OCI-M1 (cell line): Measurements from ENCODE around the gene IGLON5.
A peak's percentile ranks its signal among the peaks of the same experiment; 100 is the strongest.

ENCODE experiments used
- DNase-seq: peaks from one replicate; lab custom pipeline; 2025; lab: John Stamatoyannopoulos, UW

Gene IGLON5

DNA sequence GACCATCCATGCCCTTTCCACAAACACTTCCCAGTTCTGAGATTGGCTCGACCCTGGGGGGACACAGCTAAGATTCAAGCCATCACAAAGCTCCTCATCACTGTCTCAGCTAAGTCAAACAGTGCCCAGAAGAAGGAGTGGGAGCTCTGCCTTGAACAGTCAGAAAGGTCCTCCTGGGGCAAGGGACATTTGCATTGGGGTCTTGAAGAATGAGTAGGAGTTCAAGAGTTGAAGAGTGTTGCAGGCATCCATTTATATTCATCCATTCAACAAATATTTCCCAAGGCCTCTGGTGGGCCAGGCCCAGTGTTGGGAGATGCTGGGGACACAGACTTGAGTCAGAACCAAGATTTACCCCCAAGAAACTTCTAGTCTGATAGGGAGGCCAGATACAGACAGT is 6.5 kb downstream of the IGLON5 start:
- no peak for DNase-seq

DNA sequence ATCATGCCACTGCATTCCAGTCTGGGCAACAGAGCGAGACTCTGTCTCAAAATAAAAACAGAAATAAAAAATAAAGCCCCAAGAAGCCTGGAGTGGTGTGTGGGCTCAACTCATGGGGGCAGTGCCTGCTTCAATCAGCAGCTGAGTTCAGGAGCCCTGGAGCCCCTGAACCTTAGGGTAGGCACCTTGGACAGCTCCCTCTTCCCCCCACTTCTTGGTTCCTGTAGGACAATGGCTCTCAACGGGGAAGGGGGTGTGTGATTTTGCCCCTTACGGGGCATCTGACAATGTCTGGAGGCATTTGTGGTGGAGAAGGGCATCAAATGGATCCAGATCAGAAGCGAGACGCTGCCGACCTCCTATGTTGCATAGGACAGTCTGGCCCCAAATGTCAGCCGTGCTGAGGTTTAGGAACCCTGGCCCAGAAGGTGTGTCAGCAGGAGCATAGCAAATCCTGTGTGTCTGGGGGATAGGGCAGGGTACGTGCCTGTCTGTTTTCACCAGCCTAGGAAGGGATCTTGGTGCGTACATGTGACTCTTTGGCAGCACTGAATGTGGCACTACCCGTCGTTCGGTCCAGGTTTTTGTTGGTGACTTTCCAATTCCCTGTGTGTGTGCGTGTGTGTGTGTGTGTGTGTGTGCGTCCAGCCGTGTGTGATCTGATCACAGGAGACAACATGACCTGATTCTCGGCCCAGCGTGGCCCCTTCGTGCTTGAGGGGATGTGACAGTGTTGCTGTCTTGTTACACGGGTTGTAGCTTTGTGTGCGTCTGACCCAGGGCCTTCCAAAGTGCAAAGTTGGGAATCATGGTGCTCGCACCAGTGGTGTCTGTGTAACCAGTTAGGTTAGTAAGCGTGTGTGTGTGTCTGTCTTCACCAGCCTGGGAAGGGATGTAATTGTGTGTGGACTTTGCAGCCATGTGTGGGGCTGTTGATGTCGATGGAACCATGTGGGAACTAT is 7.5 kb downstream of the IGLON5 start:
- DNase-seq: no peak

DNA sequence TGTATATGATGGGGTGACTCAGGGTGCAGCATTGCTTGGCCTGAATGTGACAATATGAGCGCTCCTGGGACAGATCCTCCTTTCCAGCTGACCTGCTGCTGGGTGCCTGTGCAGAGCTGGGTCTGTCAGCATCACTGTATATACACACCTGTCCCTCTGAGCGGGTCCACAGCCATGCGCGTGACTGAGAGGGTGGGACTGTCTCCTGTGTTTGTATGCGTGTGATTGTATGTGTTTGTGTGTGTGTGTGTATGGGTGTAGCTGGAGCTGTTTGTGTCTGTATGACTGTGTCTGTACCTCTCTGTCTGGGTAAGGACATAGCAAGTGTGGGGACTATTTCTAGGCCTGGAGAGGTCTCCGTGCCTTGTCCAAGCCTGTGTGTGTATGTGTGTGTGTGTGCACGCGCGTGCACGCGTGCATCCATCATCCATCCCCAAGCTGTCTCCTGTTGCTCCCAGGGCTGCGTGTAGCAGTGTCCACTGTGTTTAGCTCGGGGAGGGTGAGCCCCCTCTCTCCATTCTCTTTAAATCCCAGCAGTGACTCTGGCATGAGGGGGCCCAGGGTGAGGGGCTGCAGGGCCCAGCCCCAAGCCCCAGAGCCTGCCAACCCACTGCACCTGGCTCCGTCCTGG is 8.3 kb downstream of the IGLON5 start:
- no peak for DNase-seq

DNA sequence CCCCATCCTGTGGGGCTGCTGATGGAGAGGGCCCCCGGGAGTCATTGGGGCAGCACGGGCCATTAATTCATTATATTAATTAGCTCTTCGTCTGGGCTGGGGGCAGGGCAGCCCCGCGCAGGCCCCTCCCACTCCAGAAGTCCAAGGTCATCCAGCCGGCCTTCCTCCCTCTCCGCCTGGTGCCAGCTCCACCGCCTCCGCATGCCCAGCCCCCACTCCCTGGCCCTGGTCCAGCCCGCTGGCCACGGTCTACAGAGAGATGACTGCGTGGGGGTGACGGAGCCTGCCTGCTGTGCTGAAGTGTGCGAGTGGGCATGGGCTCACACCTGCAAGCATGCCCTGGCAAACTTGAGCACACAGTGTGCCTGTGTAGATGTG is 8.8 kb downstream of the IGLON5 start:
- no peak for DNase-seq

DNA sequence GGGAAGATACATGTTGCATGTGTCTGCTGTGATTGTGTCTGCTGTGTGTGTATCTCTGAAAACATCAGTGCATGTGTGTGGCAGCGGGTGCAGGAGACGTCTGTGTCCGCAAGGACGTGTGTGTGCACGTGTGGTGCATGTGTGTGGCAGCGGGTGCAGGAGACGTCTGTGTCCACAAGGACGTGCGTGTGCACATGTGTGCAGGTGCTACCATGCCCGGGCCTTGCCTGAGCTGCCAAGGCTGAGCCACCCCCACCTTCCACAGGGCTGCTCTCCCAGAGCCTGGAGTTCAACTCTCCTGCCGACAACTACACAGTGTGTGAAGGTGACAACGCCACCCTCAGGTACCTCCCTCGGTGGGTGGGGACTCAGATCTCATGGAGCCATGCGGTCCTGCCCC is 10.4 kb downstream of the IGLON5 start:
- no peak for DNase-seq

DNA sequence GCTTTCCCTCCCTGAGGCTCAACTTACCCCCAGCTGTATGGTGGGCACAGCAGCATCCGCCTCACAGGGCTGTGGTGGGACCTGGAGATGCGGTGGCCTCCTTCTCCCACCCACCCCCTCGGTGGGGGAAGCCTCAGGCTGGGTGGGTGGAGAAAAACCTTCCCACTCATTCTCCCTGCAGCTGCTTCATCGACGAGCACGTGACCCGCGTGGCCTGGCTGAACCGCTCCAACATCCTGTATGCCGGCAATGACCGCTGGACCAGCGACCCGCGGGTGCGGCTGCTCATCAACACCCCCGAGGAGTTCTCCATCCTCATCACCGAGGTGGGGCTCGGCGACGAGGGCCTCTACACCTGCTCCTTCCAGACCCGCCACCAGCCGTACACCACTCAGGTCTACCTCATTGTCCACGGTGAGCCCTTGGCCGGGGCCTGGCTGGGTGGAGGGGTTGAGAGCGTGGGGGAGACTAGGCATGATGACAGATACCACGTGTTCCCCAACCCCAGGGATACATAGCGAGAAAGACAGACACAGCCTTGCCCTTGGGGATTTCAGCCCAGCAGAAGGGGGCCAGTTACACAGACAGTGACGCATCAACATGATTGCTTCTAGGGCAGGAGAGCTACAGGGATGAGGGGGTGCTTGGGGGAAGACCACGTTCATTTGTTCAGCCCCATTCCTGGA is 12.2 kb downstream of the IGLON5 start:
- no peak for DNase-seq

DNA sequence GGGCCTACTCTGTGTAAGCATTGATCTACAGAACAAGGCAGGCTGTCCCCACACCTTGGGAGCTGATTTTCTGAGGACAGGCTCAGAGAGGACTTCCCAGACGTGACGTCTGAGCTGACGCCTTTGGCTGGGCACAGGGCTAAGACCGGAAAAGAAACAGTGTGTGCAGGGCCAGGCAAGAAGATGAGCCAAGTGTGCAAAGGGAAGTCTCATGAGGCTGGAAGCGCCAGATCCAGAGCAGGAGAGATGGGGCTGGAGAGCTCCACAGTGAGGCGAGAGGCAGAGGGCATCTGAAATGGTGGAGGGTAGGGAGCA is 12.7 kb downstream of the IGLON5 start:
- no peak for DNase-seq

DNA sequence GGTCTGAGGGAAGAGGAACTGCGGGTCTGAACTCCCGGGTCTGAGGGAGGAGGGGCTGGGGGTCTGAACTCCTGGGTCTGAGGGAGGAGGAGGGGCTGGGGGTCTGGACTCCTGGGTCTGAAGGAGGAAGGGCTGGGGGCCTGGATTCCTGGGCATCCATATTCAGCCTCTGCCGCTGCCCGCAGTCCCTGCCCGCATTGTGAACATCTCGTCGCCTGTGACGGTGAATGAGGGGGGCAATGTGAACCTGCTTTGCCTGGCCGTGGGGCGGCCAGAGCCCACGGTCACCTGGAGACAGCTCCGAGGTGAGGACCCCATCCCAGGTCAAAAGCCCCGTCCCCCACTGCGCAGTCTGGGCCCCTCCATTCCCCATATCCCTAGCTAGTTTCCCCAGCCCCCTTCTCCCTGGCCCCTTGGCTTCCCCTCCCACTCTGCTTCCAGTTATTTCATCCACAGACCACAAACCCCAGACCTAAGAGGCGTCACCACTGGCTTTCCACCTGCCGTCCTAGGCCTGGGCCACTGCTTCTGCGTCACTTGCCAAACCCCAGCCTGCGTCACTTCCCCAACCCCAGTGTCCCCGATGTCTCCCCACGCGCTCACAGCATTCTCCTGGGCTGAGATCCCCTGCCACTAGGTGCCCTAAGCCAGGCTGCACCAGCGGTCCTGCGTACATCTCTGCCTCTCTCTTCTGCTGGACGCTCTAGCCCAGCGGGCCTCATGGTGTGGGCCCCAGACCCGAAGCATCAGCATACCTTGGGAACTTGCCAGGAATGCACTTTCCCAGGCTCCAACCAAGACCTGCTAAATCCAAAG is 13.9 kb downstream of the IGLON5 start:
- DNase-seq: no peak

DNA sequence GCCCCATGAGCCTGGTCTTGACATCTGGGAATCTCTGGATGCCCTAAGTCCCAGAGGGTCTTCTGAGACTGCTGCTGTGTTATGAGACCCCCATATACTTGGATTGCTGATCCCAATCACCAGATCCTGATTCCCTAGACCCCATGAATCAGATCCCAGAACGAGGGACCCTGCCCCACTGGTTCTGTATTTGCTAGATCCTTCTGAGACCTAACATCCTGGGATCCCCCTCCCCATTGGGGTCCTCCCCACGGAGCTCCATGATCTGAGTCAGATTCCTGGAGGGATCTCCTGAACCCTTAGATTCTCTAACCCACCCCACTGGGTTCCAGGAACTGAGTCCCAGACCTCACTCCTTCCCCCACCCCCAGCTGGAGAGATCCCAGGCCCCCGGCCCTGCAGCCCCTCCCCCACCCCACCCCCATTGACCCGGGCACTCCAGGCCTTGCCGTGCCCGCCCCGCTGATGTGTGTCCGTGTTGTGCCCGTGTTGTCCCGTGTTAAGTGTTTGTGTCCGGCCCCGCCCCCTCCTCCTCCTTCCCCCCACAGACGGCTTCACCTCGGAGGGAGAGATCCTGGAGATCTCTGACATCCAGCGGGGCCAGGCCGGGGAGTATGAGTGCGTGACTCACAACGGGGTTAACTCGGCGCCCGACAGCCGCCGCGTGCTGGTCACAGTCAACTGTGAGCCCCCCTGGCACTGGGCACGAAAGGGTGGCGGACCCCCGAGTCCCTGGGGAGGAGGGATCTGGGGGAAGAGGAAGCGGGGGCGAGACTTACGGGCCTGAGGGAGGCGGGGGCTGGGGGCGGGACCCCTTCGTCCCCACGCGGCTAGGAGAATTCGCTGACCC is 15.0 kb downstream of the IGLON5 start:
- no peak for DNase-seq

DNA sequence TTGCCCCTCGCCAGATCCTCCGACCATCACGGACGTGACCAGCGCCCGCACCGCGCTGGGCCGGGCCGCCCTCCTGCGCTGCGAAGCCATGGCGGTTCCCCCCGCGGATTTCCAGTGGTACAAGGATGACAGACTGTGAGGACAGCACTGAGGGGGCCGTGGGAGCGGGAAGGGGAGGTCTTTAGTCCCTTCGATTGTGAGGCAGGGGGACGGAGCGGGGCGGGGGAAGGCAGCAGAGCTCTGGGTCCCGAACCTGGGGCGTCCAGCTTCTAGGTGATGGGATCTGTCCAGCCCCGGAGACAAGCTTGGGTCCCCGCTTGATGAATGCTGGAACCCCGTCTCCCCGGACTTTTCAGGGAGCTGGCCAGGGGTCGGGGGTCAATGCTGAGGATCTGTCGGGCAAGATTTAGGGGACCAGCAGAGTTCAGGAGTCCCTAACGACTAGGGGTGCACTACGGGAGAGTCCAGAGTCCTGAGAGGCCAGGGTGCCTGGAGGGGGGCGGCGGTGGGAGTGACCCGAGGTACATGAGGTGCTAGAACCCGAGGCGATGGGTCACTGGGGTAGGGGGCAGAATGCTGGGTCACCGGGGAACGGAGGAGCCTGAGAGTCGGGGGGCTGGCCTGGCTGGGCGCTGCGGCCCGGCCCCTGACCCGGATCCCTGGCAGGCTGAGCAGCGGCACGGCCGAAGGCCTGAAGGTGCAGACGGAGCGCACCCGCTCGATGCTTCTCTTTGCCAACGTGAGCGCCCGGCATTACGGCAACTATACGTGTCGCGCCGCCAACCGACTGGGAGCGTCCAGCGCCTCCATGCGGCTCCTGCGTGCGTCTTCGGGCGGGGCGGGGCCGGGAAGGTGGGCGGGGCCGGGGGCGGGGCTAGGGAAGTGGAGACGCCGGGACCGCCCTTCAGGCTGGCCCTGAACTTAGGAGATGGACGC is 15.9 kb downstream of the IGLON5 start:
- DNase-seq: peak; percentile 87

DNA sequence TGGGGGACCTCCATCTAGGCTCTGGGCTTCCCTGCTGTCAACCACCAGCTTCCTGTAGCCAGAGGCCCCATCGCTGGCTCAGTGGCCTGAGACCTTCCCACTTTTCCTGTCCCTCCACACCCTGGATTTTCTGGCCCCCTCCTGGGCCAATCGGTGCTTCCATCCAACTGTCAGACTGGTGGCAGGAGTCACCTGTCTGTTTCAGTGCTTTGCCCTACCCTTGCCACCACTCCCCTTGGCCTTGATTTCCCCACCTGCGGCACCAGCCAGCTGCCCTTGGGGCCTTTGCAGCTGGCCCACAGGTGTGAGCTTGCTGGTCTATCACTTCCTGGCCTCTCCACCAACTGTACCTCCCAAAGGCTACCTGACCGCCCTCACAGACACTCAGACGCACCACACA is 18.0 kb downstream of the IGLON5 start:
- no peak for DNase-seq

DNA sequence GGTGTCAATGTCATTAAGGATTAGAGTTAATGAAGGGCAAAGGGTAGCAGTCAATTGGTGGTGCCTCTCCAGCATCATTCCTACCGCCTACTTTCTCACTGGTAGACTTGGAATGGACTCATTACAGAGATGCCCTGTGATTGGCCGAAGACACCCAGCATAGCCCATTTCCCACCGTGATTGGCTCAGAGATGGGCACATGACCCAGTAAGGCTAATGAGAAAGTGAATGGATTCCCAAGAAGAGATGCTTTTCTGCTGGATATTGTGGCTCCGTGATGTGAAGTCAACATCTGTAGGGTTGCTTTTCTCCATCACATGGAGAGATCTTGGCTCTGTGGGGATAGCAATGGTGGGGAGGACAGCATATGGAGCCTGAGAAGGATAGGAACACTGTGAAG is 18.9 kb downstream of the IGLON5 start:
- no peak for DNase-seq

DNA sequence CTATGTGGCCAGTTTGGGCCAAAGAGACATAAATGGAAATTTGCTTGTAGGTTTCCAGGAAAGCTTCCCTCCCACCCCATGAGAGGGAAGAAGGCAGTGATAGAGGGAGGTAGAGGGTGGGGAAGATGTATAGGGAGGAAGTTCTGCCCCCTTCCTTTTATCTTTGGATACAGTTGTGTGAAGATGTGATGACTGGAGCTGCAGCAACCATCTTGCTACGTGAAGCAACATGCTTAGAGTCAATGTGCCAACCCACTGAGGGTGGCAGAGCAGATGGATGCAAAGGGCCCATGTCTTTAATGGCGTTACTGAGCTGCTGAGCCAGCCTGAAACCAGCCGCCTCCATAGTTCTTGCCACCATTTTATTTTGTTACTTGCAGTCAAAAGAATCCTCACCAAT is 19.7 kb downstream of the IGLON5 start:
- no peak for DNase-seq

DNA sequence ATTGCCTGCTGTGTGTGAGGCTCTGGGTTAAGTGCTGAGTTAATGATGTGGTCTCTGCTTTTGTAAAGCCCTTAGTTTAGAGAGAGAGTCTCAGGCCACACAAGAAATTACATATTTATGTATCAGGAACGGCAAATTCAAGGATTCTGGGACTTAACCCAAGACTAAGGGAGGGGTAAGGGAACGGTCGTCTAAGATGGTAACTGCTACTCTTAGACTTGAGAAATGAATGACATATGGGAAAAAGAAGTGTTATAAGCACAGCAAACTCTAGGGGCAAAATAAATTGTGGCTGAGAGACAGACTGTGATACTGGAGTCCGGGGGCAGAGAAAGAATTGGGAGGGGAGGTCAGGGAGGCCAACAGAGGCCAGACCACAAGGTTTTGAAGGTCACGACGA is 20.3 kb downstream of the IGLON5 start:
- no peak for DNase-seq

DNA sequence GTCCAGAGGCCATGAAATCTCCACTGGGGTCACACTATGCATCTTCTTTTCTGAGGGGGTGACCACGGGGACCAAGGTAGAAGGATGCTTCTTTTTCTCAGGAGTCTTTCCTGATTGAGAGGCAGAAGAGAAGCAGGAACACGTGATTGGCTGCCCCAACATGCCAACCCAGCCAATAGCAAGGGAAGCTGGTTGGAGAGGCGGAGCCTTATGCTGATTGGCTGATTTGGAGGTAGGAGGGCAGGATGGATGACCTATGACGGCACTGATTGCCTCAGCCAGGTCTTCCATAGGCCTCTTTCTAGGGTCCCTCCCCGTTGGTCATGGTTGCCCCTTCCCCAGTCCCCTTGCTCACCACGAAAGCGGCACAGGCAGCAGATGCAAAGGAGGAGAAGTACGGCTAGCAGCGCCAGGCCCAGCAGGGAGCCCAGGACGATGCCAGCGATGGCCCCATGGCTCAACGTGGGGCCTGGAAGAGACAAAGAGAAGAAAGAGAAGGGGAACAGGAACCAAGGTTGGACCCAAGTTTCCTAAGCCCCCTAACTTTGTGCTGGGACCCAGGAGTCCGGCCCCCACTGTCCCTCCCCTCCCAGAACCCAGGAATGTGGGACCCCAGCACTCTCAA is 22.5 kb downstream of the IGLON5 start:
- no peak for DNase-seq

DNA sequence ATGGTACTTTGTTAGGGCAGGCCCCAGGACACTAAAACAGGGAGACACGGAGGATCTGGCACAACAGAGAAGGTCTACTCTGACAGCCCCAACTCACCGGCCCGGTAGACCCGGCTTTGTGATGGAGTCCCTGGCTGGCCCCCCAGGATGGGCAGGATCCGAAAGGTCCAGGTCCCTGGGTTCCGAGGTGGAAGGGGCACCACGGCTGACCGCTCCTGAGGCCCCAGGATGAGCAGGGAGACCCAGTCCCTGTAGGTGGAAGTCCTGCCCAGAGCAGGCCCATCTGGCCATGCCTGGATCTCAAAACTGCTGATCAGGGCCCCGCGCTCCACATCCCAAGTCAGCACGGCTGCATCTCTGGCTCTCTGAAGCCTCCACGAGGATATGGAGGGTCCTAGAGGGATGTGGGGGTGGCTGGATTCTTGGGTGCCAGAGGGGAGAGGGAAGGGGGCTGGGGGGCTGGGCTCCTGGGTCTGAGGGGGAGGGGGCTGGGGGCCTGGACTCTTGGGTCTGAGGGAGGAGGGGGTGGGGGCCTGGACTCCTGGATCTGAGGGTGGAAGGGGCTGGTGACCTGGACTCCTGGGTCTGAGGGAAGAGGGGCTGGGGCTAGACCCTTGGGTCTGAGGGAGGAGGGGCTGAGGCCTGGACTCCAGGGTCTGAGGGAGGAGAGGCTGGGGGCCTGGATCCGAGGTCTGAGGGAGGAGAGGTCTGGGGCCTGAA is 25.9 kb downstream of the IGLON5 start:
- no peak for DNase-seq

DNA sequence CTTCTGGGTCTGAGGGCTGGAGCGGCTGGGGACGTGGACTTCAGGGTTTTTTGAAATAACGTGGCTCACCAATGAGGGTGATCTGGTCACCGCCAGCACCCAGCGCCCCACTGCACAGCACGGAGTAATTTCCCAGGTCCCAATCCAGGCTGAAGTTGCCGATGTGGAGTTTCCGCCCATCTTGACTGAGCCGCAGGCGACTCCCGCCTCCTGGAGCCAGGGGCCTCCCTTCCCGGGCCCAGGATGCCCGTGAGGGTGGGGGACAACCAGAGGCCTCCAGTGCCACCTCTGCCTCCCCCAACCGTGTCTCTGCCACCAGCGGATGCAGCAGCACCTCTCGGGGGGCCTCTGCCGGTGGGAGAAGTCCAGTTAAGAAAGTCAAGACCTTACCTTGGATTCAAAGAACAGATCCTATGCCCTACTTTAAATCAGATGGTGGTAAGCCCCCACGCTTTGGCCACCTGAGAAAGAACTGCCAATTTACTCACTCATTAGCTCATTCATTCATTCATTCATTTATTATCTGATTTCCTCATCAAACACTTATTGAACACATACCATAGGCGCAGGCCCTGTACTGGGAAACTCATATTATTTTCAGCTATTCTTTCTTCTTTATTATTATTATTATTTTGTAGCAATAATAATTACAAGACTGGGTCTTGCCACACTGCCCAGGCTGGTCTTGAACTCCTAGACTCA is 26.6 kb downstream of the IGLON5 start:
- no peak for DNase-seq

DNA sequence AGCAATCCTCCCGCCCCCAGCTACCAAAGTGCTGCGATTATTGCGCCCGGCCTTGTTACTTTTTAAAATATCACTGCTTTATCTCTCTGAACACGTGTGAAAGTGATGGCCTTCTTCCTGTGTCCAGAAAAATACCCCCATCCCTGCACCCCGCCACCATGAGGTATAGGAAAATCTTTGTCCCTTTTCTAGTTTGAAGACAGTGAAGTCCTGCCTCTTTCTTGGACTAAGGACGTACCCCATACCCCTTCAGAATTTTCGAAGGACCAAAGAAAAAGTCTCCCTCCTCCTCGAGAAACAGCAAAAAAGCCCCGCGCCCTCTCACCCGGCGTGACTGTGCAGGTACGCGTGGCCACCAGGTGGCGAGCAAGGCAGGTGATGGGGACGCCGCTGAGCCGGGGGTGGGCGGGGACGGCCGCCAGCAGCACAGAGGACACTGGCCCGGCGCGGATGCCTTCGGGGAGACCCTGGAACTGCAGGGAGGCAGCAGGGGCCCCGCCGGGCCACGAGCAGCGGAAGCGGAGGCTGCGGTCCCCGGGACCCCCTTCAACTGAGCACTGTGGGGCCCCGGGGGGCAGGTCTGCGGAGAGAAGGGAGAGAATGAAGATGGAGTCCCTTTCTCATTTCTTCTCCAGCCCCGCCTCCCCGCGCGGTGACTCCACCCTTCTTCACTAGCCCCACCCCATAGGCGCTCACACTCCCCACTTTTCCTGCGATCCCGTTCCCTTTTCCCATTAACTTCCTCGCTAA is 27.3 kb downstream of the IGLON5 start:
- peak; percentile 92 for DNase-seq
